ENCODE data around the gene NOS1. TPM values are rescaled to one million over a fixed set of nuclear protein-coding genes. Genes with fewer than 3 reads are reported as not detected.

NOS1 gene
- total RNA-seq, 1 donor, result not detected

DNA sequence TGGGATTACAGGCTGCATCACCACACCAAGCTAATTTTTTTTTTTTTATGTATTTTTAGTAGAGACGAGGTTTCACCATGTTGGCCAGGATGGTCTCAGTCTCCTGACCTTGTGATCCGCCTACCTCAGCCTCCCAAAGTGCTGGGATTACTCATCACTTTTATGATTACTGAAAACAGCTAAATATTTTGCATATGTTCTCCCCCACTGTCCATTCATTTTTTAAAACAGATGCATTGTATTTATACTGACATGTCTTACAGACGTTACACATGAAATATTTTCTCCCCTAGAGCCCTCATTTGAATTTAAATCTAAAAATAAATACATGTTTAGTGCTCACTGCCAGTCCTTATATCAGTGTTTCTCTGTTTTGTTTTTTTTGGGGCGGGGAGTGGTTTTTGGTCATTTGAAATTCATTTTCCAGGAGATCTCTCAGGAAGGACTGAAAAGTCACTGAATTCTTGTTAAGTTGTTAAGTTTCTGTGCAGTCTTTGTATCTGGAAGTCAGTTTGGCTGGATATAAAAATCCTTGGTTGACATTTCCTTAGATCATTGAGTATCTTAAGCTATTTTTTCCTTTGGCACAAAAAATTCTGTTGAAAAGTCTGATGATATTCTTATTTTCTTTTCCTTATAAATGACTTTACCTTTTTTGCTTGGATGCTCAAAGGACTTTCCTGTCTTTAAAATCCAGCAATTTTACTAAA is 180.5 kb downstream of the NOS1 start:
- peak; percentile 28 for DNase-seq (ENCODE audit: low read depth)
- H3K4me3 ChIP-seq (ENCODE audit: low read depth, low read length), result no peak overlapping the region
- TF ChIP-seq, protein P1, sequence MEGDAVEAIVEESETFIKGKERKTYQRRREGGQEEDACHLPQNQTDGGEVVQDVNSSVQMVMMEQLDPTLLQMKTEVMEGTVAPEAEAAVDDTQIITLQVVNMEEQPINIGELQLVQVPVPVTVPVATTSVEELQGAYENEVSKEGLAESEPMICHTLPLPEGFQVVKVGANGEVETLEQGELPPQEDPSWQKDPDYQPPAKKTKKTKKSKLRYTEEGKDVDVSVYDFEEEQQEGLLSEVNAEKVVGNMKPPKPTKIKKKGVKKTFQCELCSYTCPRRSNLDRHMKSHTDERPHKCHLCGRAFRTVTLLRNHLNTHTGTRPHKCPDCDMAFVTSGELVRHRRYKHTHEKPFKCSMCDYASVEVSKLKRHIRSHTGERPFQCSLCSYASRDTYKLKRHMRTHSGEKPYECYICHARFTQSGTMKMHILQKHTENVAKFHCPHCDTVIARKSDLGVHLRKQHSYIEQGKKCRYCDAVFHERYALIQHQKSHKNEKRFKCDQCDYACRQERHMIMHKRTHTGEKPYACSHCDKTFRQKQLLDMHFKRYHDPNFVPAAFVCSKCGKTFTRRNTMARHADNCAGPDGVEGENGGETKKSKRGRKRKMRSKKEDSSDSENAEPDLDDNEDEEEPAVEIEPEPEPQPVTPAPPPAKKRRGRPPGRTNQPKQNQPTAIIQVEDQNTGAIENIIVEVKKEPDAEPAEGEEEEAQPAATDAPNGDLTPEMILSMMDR (IDR thresholded peaks at IDR 0.05; ENCODE audit: insufficient read depth, low read depth, low read length), result no peak

DNA sequence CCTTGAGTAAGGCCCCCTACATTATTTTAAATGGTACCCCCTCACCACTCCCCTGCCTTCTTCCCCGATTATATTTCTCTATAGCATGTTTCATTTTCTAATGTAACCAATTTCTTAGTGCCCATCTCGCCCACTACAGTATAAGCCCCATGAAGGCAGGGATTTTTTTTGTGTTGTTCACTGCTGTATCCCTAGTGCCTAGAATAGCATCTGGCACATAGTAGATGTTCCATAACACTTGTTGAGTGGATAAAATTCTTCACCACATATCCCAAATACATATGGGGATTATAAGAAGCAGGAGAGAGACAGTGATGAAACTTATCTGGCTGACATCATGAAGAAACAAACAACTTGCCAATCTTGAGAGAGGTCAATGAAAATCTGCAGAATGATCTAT is 182.7 kb downstream of the NOS1 start:
- DNase-seq (ENCODE audit: low read depth), result no peak
- no peak overlapping the region for H3K4me3 ChIP-seq (ENCODE audit: low read depth, low read length)
- TF ChIP-seq, protein P1 (IDR thresholded peaks at IDR 0.05; ENCODE audit: insufficient read depth, low read depth, low read length), result no peak

DNA sequence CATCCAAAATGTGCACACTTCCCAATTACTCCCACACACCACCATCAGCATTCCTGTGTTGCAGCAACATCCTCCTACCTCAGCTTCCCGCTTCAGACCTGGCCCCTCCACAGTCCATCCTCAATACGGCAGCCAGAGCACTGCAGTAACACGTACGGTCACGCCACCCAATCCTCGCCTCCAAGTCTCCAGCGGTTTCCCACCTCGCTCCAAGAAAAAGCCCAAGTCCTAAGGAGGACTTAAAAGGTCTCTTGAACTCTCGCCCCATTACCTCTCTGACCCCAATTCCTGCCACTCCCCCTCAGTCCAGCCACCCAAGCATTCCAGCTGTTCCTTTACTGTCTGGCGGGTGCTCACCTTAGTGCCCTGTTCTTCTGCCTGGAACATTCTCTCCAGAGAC is 183.1 kb downstream of the NOS1 start:
- TF ChIP-seq, protein P1 (IDR thresholded peaks at IDR 0.05; ENCODE audit: insufficient read depth, low read depth, low read length), result no peak
- DNase-seq (ENCODE audit: low read depth), result no peak
- H3K4me3 ChIP-seq (ENCODE audit: low read depth, low read length), result no peak overlapping the region

DNA sequence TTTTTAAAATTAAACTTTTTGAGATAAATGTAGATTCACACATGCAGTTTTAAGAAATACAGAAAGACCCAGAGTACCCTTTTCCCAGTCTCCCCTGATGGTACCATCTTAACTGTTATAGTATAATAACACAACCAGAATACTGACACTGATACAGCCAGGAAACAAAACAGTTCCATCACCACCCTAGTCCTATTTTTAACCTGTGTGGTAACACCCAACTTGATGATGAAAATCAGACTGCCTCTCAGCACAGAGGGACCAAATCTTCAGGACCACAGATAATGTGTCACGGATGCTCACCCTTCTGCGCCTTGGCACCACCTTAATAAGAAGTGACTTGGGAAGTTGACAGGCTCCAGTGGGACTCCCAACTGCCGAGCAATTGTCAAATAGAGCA is 189.3 kb downstream of the NOS1 start:
- TF ChIP-seq, protein P1 (IDR thresholded peaks at IDR 0.05; ENCODE audit: insufficient read depth, low read depth, low read length), result no peak
- no peak overlapping the region for H3K4me3 ChIP-seq (ENCODE audit: low read depth, low read length)
- DNase-seq (ENCODE audit: low read depth), result no peak

DNA sequence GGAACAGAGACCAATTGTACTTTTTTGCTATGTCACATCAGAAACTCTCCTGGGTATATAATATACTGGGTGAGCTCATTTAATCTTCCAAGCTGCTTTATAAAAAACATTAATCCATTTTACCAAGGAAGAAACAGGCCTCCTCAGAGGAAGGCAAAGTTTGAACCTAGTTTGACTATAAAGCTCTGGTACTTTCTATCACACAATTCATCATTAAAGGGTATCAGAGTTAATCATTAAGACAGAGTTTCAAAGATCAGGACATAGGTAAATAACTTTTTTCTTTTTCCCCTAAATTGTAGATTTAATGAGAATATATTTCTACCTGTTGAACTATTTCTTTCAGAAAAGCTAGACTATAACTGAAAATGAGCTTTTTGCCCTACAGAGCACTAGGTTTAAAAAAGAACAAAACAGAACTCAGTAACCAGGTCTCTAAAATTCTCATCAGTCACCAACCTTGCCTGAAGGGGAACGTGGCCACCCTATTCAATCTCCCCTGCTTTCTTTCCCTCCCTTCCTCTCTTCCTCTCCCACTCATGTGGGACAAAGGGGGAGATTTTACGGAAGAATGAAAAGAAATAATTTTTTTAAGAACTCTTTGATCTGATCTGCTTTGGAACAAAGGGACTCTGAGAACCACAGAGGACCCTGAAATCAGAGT is 189.8 kb downstream of the NOS1 start:
- no peak for DNase-seq (ENCODE audit: low read depth)
- H3K4me3 ChIP-seq (ENCODE audit: low read depth, low read length), result no peak overlapping the region
- TF ChIP-seq, protein P1 (IDR thresholded peaks at IDR 0.05; ENCODE audit: insufficient read depth, low read depth, low read length), result no peak

DNA sequence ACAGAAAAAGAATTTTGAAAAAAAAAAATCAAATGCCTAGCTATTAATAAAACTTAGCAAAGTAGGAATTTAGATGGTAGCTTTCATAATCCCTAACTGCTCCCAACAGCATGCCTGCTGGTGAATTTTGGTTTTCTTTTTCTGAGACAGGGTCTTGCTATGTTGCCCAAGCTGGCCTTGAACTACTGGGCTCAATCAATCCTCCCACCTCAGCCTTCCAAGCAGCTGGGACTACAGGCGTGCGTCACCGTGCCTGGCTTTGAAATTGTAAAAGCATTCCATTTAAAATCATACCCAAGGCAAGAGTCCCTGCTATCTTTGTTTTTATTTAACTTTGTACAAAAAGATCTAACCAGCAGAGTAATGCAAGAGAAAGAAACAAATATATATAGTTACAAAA is 191.9 kb downstream of the NOS1 start:
- H3K4me3 ChIP-seq (ENCODE audit: low read depth, low read length), result no peak overlapping the region
- TF ChIP-seq, protein P1 (IDR thresholded peaks at IDR 0.05; ENCODE audit: insufficient read depth, low read depth, low read length), result no peak
- no peak for DNase-seq (ENCODE audit: low read depth)
